Amniotic stem cell (primary cell): ENCODE data around the gene SLC25A22.

Experiments used
- DNase-seq: peaks from one replicate; lab custom pipeline; 2025; lab: John Stamatoyannopoulos, UW

The SLC25A22 gene

DNA sequence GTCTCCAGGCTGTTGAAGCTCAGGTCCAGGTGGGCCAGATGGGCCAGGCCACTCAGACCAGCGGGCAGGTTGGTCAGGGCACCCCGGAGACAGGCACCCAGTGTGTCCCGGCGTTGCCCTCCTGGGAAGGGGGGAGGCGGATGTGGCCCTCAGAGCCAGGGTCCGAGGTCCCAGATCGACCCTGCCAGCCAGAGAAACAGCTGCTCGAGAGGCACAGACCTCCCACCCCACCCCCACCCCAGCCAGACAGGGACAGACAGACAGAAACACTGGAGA lies 5.3 kb upstream of the SLC25A22 start:
- DNase-seq, result no peak

DNA sequence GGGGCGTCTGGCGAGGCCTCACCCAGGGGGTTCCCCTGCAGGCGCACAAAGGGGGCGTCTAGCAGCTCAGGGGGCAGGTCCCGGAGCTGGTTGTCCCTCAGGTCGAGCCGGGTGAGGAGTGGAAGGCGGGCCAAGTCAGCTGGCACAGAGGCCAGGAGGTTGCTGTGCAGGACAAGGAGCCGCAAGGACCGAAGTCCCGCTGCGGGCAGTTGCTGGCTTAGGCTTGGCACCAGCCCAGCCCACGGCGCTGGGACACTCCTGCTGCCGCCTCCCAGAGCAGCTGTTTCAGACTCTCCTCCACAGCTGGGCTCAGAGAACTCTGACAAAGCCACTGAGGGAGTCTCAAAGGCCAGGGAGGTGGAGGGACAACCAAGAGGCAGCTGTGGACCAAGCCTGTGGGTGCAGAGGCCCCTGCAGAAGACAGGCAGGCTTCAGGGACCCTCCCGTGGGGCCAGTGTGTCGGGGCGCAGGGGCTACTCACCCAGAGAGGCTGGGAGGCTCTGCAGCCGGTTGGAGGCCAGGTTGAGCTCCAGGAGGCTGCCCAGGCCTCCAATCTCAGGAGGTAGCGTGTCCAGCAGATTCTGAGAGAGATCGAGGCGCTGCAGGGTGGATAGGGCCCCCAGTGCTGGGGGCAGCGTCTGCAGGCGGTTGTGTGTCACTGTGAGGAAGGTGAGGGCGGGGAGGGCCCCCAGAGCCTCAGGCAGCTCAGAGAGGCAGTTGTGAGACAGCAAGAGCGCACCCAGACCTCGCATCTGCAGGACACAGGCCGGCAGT lies 4.8 kb upstream of the SLC25A22 start:
- no peak for DNase-seq

DNA sequence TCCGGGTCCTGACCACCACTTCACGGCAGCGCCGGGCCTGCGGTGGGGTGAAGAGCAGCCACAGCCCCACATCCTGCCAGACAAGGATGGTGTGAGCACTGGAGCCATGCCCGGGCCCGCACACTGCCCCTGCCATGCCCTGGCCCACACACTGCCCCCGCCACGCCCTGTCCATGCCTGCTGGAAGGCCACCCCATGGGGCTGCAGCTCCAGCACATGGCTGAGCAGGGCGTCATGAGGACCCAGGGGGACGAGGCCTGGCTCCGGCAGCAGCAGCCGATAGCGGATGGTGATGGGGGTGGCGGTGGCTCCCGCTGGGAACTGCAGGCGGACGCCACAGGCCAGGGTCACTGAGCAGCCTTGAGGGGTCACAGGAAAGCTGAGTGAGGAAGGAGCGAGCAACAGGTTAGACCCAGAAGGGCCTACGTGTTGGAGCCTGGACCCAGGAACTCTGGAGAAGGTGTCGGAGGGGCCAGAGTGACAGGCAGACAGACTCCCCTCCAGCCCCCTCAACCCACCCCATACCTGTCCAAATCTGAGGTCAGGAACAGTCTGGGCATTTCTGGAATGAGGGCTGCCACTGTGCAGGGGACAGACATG lies 4.0 kb upstream of the SLC25A22 start:
- DNase-seq, result no peak

DNA sequence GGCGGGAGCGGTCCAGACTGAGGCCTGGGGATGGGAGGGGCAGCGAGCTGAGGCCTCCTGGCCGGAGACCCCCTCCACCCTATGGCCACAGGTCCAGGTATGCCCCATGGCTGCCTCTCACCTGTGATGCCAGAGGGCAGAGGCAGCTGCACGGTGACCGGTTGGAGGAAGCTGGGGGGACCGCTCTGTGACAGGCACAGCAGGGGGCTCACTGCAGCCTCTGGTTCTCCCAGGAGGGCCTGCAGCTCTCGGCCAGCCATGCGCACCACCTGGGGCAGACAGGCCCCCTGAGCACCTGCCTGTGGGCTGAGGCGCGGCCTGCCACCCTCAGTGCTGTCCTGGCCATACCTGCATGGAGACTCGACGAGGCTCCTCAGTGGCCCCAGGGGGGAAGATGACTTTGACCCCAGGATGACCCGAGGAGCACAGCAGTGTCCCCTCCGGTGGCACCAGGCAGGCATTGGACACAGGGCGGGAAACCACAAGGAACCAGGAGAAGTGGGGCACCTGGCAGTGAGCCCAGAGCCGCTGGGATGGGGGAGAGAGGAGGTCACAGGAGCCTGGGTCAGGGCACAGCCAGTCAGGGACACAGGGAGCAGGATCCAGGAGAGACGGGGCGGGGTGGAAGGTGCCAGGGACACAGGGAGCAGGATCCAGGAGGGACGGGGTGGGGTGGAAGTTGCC lies 3.2 kb upstream of the SLC25A22 start:
- no peak for DNase-seq

DNA sequence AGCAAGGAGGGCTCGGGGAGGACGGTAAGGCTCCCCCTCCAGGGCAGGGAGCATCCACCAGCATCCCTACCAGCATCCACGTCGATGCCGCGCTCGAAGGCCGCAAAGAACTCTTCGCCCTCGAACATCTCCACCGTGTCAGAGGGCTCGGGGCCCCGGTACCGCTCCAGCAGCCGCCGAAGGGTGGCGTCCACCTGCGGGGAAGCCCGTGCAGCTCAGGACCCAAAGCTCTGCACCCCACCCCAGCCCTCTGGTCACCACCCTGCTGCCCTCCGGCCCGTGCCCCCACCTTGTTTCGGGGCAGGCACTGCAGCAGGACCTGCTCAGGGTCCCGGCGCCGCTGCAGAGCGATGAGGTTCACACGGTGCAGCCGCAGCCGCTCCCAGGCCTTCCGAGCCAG lies 2.4 kb upstream of the SLC25A22 start:
- no peak for DNase-seq

DNA sequence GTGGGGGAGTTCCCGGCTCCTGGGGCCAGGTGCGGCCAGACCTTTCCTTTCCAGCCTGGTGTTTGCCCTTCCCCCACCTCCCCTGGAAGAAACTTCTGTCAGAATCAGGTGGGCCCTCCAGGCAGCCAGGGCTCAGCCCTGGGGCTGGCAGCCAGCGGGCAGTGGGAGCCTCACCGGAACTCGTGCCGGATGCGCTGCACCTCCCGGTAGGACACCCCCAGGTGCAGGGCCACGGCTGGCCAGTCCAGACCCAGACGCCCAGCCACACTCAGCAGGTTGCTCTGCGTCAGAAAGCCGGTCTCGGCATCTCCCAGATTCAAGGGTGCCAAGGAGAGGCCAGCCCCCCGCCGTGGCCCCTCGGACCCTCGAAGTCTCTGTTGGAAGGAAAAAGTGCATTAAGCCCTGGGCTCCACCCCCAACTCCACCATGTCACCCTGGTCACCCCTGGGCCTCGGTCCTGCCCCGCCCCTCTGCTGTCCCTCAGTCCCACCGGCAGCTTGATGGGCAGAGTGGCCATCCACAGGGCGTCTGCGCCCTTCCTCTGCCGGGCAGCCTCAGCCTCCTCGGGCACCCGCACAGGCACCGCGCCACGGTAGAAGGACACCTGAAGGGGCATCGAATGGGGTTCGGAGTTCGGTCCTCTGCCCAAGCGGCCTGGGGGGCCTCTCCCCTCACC lies 1.7 kb upstream of the SLC25A22 start:
- DNase-seq, result no peak

DNA sequence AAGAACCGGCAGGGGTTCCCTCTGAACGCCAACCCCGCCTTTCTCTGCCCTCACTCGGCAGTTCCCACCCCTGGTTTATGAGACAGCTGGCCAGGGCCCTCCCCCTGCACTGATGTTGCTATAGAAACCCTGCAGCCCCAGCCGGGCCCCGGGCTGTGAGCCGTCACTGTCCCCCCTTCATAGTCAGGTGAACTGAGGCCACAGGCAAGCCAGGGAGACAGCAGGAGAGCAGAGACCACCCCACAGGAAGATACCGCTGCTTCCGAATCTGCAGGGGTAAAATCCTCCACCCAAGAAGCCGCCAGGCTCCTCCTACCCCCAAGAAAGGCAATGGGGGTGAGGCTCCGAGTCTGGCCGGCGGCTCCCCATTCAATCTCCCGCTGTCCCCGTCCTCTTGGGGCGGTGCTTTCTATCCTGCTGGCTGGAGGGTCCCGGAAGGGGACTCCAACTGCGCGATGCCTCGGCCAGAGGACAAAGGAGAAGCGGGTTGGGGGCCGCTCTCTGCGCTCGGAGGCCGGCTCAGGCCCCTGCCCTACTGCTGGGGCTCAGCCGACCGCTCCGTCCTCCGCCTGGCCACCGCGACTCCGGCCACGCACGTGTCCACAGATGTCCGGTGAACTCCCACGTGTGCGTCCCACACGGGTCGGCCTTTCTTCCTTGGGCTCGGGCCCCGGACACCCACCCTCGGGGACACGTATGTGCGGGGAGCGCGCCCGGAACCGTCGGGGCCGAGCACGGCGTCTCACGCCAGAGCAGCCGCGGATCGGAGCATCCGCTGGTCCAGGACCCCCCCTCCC lies 587 bp downstream of the SLC25A22 start:
- peak; percentile 83 for DNase-seq

DNA sequence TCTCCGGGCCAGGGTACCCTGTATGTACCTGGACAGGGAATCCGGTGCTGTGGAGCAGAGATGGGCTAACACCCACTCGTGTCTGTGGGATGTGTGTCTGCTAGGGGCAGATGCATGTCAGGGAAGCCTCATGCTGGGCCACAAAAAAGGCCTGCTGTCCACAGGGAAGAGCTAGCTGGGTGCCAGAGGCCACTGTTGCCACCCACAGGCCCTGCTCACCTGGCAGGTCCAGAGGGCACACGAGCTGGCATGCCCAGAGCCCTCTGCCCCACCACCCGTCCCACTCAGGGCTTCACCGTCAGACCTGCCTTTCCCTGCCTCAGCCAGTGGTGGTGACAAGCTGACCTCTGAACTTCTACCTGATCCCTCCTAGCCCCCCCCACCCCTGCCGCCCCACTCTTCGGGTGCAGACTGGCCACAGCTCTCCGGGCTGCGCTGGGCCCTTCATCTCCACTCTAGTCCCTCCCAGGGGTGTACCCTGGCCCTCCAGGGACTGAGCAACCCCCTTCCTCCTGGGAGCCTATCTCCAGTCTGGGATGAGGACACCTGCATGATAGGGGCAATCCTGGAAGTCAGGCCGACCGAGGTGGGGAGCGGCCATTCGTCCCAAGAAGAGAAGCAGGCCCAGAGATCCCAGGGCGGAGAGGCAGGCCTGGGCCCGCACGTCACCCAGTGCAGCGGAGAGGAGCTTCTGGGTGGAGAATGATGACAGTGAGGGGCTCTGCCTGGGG lies 1.4 kb downstream of the SLC25A22 start:
- DNase-seq, result no peak

DNA sequence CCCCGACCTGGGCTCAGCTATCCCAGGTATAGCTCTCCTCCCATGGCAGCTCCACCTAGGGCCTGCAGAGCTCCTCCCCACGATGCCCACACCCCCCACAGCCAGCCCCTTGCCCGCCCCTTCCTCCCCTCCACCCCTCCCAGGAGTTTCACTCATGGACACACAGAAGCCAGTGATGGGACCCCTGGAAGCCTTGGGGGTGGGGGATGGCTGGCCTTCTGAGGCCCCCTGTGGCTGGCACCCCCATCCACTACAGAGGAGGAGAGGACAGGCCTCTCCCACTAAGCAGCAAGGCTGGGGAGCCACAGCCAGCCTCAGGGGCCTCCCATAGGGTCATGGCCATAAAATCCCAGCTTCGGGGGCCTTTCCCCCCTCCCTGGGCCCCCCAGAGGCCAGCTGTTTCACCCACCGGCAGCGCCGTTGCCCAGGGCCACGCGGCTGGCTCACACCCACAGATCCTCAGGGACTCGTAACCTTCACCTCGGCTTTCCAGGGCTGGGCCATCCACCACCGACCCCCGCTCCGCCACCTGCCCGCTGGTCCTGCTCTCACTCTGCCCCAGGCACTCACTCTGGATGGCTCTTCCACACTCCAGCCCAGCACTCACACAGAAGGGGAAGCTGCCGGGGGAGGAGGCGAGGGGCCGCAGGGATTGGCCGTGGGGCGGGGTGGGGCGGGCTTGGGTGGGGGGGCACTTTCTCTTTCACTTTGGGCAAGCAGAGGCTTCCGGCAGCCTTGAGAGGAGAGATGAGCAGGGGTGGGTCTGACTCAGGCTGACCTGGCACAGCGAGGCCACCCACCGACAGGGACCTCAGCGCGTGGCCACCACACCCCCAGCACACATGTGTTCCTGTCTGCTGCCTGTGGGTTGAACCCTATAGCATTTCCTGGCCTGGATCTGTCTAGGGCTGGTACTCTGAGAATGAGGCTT lies 2.2 kb downstream of the SLC25A22 start:
- peak; percentile 81 for DNase-seq

DNA sequence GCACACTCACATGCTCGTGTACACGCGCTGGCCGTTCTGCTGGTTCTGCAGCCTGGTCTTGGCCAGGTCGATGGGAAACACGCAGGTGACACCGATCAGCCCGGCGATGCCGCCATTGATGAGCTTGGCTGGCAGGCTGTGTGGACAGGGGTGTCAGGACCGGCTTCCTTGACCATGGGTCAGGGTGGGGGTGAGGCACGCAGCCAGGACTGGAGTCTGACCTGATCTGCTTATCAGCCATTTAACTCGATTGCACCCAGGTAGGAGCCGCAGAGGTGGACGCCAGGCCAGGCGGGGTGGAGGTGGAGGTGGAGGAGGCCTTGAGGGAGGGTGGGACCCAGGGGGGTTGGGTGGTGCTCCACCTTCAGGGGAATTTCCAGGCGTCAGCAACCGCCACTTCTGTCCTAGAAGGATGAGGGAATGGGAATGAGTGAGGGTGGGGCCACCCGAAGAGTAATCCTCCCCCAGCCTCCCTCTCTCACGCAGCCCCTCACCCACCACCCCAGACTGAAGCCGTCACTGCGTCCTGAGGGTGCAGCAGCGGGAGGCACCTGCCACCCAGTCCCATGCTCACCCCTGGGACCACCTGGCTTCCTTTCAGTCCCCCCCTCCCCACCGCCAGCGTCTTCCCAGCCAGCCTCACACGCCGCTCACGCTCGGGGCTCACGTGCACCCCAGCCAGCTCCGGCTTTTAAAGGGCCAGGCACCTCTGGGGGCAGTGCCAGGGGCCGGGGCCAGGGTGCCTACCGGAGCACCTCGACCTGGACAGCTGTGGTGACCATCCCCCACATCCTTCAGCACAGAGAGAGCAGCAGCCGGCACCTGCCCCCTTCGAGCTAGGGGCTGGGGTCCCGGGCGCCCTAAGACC lies 3.1 kb downstream of the SLC25A22 start:
- DNase-seq, result no peak

DNA sequence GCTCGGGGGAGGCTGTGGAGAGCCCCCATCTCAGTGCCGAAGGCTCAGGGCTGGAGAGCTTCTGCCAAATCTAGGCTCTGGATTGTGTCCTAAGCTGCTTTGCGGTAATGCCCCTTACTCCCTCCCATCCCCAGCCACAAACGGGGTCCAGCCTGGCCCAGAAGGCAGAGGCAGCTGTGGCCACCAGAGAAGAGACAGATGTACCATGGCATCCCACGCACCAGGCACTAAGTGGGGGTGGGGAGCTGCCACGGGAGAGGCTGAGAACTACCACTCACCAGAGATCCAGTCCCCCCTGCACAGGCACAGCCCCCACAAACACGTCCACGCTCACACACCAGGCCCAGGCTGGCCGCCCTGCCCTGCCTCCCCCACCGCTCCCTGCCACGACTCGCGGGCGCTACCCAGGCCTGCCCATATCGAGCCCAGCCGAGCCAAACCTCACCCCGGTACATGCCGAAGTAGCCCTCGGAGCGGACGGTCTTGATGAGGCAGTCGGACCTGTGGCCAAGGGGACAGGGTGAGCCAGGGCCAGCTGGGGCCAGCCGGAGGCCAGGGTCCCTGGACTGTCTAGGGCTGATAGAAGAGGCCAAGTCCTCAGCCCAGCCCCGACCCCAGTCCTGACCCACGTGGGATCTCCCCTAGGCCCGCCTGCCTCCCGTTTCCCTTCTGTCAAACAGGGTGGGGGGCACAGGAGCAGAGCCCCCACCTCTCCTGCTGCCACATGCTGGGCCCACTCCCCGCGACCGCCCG lies 3.9 kb downstream of the SLC25A22 start:
- DNase-seq, result no peak

DNA sequence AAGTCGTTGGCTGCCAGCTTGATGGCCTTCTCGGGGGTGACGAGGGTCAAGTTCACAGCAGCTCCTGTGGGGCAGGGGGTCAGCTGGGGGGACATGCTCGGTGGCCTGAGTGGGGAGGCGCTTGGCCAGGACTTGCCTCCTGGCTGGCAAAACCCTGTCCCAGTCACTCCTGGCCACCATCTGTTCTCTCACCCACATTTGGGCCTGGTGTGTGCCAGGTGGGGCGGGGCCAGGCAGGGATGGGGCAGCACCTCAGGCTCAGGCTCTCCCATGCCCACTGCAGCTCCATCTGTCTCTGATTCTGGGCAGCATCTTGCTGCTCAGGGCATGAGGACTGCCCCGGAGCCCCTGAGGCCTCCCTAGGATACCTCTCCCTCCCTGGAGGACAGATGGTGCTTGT lies 4.5 kb downstream of the SLC25A22 start:
- DNase-seq, result no peak

DNA sequence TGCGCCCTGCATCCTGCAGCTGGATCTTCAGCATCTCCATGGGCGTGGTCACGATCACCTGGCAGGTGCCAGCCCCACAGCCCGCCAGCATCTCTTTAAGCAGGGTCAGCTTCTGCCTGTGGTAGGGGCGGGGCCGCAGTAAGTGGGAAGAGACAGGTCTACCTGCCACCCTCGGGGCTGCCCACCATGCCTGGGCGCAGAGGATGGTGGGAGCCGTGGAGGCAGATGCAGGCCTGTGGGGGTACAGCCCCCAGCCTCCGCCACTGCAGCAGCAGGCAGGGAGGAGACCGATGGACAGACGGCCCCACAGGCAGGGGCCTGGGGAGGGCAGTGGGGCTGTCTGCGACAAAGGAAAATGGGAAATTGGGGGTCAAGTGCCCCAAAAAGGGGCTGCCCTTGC lies 5.2 kb downstream of the SLC25A22 start:
- no peak for DNase-seq

DNA sequence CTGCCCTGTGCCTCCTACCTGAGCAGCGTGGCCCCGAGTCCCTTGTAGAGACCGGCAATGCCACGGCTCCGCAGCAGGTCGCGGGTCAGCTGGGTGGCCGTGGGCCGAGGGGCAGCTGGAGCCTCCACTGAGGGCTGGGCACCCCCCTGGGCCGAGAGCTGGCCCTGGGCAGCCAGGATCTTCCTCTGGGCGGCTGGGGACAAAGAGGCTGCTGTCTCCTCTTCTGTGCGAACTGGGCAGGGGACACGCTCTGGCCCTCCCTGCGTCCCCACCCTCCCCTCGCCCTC lies 5.6 kb downstream of the SLC25A22 start:
- no peak for DNase-seq

DNA sequence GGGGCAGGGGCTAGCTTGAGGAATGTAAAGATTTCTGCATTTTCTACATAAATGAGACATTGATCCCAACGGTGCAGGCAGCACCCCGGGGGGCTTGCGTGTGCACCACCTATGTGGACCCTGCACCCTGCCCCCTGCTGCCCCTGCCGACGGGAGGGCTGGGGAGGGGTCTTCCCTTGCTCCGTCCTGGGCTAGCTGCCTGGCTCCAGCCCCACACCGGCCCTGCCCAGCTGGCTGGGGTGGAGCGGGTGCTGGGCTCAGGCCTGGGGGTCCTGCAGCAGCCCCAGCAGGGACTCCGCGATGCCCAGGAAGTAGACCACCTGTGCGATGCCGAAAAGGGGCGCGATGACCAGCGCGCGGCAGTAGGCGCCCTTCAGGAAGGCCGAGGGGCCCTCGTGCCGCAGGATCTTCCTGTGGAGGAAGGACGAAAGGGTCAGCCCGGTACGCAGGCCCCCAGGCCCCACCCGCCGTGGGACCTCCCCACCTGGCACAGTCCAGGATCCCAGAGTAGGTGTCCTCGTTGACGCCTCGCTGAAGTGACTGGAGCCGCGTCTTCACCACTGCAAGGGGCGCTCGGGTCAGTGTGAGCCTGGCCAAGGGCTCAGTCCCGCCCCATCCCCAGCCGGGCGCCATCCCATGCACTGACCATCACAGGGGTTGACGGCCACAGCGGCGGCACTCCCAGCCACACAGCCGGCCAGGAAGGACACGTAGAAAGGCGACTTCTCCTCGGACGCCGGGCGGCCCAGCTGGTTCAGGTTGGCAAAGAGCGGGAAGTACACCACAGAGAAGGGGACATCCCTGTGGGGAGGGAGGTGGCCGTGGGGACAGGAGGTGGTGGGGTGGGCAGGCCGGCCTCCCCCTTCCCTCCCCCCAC lies 6.2 kb downstream of the SLC25A22 start:
- DNase-seq, result no peak

DNA sequence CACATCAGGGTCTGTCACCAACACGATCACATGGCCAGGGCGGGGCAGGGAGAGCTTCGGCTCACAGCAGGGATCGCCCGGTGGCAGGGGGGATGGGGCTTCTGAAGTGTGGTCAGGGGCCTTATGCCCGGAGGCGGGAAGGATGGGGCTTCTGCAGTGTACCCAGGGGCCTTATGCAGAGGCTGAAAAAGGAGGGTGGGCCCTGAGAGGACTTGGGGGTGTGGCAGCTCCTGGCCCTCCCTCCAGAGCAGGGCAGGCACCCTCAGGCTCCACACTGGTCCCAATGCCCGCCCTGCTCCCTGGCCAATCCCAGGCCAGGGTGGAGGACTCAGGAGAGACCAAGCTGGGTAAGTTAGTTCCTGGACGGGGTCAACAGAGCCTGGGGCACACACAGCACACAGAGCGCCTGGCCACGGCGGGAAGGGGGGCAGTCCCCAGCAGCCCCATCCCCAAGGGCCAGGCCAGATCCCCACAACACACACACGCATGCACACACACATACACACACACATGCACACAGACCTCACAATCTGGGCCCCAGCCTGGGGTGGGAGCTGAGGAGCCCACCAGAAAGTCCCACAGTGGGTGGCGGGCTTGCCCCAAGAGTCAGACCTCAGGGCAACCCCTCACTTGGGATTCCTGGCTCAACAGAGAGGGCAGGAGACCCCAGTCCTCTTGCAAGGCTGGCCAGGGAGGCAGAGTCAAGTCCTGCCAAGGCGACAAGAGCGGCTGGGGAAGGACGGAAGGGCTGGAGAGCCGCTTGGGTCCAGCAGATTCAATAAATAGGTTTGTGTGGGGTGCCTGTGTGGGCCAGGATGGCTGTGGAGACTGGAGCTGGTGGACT lies 7.1 kb downstream of the SLC25A22 start:
- no peak for DNase-seq

DNA sequence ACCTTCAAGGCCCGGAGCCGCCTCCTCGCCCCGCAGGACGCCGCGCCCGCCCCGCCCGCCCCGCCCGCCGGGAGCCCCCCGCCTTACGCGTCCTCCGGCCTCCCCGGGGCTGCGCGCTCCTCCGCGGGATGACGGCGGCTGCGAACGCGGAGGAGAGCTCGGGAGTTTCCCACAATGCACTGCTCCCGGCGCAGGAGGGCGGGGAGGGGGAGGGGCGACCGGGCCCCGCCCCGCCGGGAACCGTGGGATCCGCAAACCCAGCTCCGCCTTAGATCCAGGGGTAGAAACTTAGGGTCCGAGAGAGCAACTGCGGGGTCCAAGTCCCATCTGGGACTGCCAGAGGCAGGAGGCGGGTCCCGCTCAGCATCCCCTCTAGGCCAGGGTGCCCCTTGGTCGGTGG lies 8.1 kb downstream of the SLC25A22 start, which contains the start of gene CEND1:
Gene CEND1, minus strand, starts transcription at position 148 of the 400 bp plus-strand sequence. CDS start 1,514 bp downstream, outside the sequence.
- DNase-seq, result no peak
